Natural killer cell (primary cell): ENCODE measurements around the gene FAM89B. TPM values are rescaled to one million over a fixed set of nuclear protein-coding genes. Genes with fewer than 3 reads are reported as not detected.

ENCODE experiments used
- ATAC-seq, 3 donors: fragments of 150-1000 bp in 2 of 3; fragments of 200-7000 bp in 1 of 3; cut with Tn5 transposase; 1 replicate in 1 of 3; 2 replicates in 2 of 3; pipeline ENCODE4 v1.10.0; 2021; ENCODE audit warnings: mild to moderate bottlenecking in 2 of 3, moderate library complexity in 2 of 3
- DNase-seq, 2 donors: peaks; one replicate each; pipeline versions ENCODE4 v3.0.0 to v3.0.0-alpha.2; 2013 to 2021; ENCODE audit warnings: mixed read lengths in 1 of 2
- H3K27ac ChIP-seq: one replicate; pipeline ENCODE4 v1.5.1; 2013; ENCODE audit warnings: mild to moderate bottlenecking, low read length
- H3K27me3 ChIP-seq: one replicate; pipeline ENCODE4 v1.6.1; 2013; ENCODE audit warnings: low read length; ENCODE audit not compliant: control insufficient read depth, insufficient read depth
- H3K36me3 ChIP-seq: one replicate; pipeline ENCODE4 v1.6.1; 2013; ENCODE audit warnings: low read length; ENCODE audit not compliant: control insufficient read depth, insufficient read depth
- H3K4me1 ChIP-seq: one replicate; pipeline ENCODE4 v1.6.1; 2013; ENCODE audit warnings: low read length; ENCODE audit not compliant: control insufficient read depth, insufficient read depth
- H3K4me3 ChIP-seq: one replicate; pipeline ENCODE4 v1.5.1; 2013; ENCODE audit warnings: low read length
- H3K9me3 ChIP-seq: one replicate; pipeline ENCODE4 v1.6.1; 2013; ENCODE audit warnings: low read length; ENCODE audit not compliant: control insufficient read depth, insufficient read depth
- H3K27ac Mint-ChIP-seq, 2 donors: one replicate each; pipeline ENCODE4 v1.8.0; 2022; ENCODE audit warnings: mild to moderate bottlenecking in 2 of 2, mixed read lengths in 2 of 2, moderate library complexity in 1 of 2
- H3K27me3 Mint-ChIP-seq, 2 donors: one replicate each; pipeline ENCODE4 v1.8.0; 2022; ENCODE audit warnings: low read depth in 2 of 2, mixed read lengths in 2 of 2
- H3K36me3 Mint-ChIP-seq: one replicate; pipeline ENCODE4 v1.8.0; 2022; ENCODE audit warnings: mixed read lengths
- H3K4me1 Mint-ChIP-seq, 2 donors: one replicate each; pipeline ENCODE4 v1.8.0; 2022; ENCODE audit warnings: mixed read lengths in 2 of 2
- H3K4me3 Mint-ChIP-seq: one replicate; pipeline ENCODE4 v1.8.0; 2022; ENCODE audit warnings: mild to moderate bottlenecking, moderate library complexity, mixed read lengths
- H3K9me3 Mint-ChIP-seq, 2 donors: one replicate each; pipeline ENCODE4 v1.8.0; 2022; ENCODE audit warnings: mixed read lengths in 2 of 2
- CTCF ChIP-seq: fragments of 200-600 bp; IDR thresholded peaks from one replicate; pipeline ENCODE4 v1.8.0; 2022; ENCODE audit warnings: antibody characterized with exemption
- WGBS: methylation state at CpG from one replicate; pipeline ENCODE4 v1.1.7; 2013; ENCODE audit warnings: missing lambda C conversion rate; ENCODE audit not compliant: insufficient coverage; 5-methylcytosine and 5-hydroxymethylcytosine counted together
- intact Hi-C: fragments of 100-400 bp; cut with micrococcal nuclease; formaldehyde crosslinking; loops from one replicate; pipeline ENCODE4 v1.14.2; 2022
- total RNA-seq, 4 donors: library from RNA; stranded (reverse); fragments of 120-200 nt in 1 of 4; gene quantifications; one replicate each; pipeline versions ENCODE4 v1.2.3 to v1.2.4, GENCODE V29; 2013 to 2022

FAM89B gene
- total RNA-seq, 3 donors from 2014 or later (not counting 1 experiment from before 2014, with no cell fraction given), result 41.4 to 52.4 (median 44.6) TPM

DNA sequence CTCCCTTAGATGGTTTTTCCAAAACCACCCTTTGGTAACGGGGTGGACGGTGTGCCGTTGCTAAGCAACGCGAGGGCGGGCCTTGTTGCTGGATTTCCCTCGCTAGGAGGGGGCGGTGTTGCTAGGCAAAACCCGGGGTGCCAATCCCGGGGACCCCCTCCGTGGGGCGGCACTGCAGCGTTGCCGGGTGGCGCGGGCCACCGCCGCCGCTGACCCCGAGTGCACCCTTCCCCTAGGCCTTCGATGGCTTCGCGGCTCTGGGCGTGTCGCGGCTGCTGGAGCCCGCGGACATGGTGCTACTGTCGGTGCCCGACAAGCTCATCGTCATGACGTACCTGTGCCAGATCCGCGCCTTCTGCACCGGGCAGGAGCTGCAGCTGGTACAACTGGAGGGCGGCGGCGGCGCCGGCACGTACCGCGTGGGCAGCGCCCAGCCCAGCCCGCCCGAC, 12.4 kb downstream of the FAM89B start:
- Mint-ChIP-seq H3K27me3 (no peaks in the 10 kb centered on the region), H3K4me1 (peaks cover 29 to 55% of the 10 kb centered on the region in 2 donors), H3K4me3 (no peak overlapping the region), H3K36me3 (no peaks in the 10 kb centered on the region), H3K27ac (no peak overlapping the region), H3K9me3 (no peaks in the 10 kb centered on the region)
- intact Hi-C loops, result loop anchor here (10.0 kb wide), 1 partner anchor 220 kb away; no protein-coding TSS in a partner anchor
- no peak for TF ChIP-seq CTCF
- Histone ChIP-seq H3K9me3 (no peaks in the 10 kb centered on the region), H3K4me3 (no peak overlapping the region), H3K36me3 (peaks cover 47% of the 10 kb centered on the region), H3K27ac (no peak overlapping the region), H3K4me1 (peaks cover 39% of the 10 kb centered on the region), H3K27me3 (no peaks in the 10 kb centered on the region)
- DNase-seq, result no peak
- ATAC-seq, result no peak
- 95% methylated on average over 46 of the region's 46 CpGs for WGBS

- Histone ChIP-seq H3K4me1 (peaks cover 40% of the 10 kb centered on the region), H3K9me3 (no peaks in the 10 kb centered on the region), H3K27me3 (no peaks in the 10 kb centered on the region), H3K36me3 (peaks cover 47% of the 10 kb centered on the region), H3K27ac (no peak overlapping the region), H3K4me3 (no peak overlapping the region)
- no peak for TF ChIP-seq CTCF
- 95% methylated on average over 50 of the region's 51 CpGs for WGBS
- ATAC-seq (no peak), DNase-seq (no peak)
- no peak overlapping the region for H3K4me3 Mint-ChIP-seq
- H3K9me3 Mint-ChIP-seq, result no peaks in the 10 kb centered on the region
- H3K27ac Mint-ChIP-seq, result peak overlapping the region; percentile 52 to 60
- H3K36me3 Mint-ChIP-seq, result no peaks in the 10 kb centered on the region
- intact Hi-C loops, result loop anchor here (10.0 kb wide), 1 partner anchor 221 kb away; no protein-coding TSS in a partner anchor
- H3K4me1 Mint-ChIP-seq, result peaks cover 29 to 55% of the 10 kb centered on the region in 2 donors
- H3K27me3 Mint-ChIP-seq, result no peaks in the 10 kb centered on the region
These were observed 13.3 kb downstream of the FAM89B start for GRCh38 chr11:65585396-65586246.

GRCh38 chr11:65586247-65586630, 13.9 kb downstream of the FAM89B start:
- peaks cover 40% of the 10 kb centered on the region for H3K4me1 ChIP-seq
- peaks cover 43% of the 10 kb centered on the region for H3K36me3 ChIP-seq
- H3K27ac Mint-ChIP-seq, result peak overlapping the region; percentile 52 to 60
- WGBS, result 92% methylated on average over 4 of the region's 4 CpGs
- no peak for TF ChIP-seq CTCF
- H3K27ac ChIP-seq, result no peak overlapping the region
- H3K9me3 Mint-ChIP-seq, result no peaks in the 10 kb centered on the region
- ATAC-seq, result no peak
- H3K4me3 ChIP-seq, result no peak overlapping the region
- no peaks in the 10 kb centered on the region for H3K9me3 ChIP-seq
- no peaks in the 10 kb centered on the region for H3K36me3 Mint-ChIP-seq
- H3K27me3 ChIP-seq, result no peaks in the 10 kb centered on the region
- no peak overlapping the region for H3K4me3 Mint-ChIP-seq
- H3K4me1 Mint-ChIP-seq, result peaks cover 29 to 55% of the 10 kb centered on the region in 2 donors
- intact Hi-C loops, result loop anchor here (10.0 kb wide), 1 partner anchor 221 kb away; no protein-coding TSS in a partner anchor
- DNase-seq, result no peak
- H3K27me3 Mint-ChIP-seq, result no peaks in the 10 kb centered on the region
